ENCODE data around the gene PLEKHH2. TPM values are rescaled to one million over a fixed set of nuclear protein-coding genes. Genes with fewer than 3 reads are reported as not detected.

PLEKHH2 gene
- polyA plus RNA-seq, 3 donors = not detected

GRCh38 chr2:43619511-43619910 is 17.5 kb upstream of the PLEKHH2 start:
- H3K27me3 Mint-ChIP-seq (ENCODE audit: low read depth in 3 of 3) = peaks cover 7 to 19% (median 16%) of the 10 kb centered on the region in 3 donors
- Histone ChIP-seq H3K27me3 (ENCODE audit: control insufficient read depth in 2 of 2, insufficient read depth in 2 of 2, low read length in 2 of 2) (peaks cover 2 to 4% of the 10 kb centered on the region in 2 donors), H3K36me3 (replicated peaks in 1 of 2; ENCODE audit: control insufficient read depth in 1 of 2, insufficient read depth in 2 of 2, low read length in 2 of 2) (no peaks in the 10 kb centered on the region), H3K79me2 (ENCODE audit: insufficient read depth, low read length) (no peaks in the 10 kb centered on the region), H4K20me1 (ENCODE audit: insufficient read depth, low read length) (no peaks in the 10 kb centered on the region), H3K9ac (ENCODE audit: insufficient read depth, low read length, poor library complexity, severe bottlenecking) (no peak overlapping the region), H3K4me2 (replicated peaks; ENCODE audit: extremely low read depth, low read length, poor library complexity, severe bottlenecking) (no peak overlapping the region), H3K27ac (ENCODE audit: low read depth in 1 of 2, low read length in 2 of 2) (no peak overlapping the region), H3K4me3 (replicated peaks in 1 of 3; ENCODE audit: low read depth in 2 of 3, low read length in 3 of 3) (no peak overlapping the region), H3K9me3 (replicated peaks in 1 of 2; ENCODE audit: control insufficient read depth in 1 of 2, insufficient read depth in 1 of 2, low read length in 2 of 2) (no peaks in the 10 kb centered on the region), H3K4me1 (ENCODE audit: control insufficient read depth in 1 of 2, insufficient read depth in 2 of 2, low read length in 2 of 2) (no peaks in the 10 kb centered on the region), H2AFZ (ENCODE audit: insufficient read depth, low read depth, low read length, poor library complexity, severe bottlenecking) (no peak overlapping the region)
- no peaks in the 10 kb centered on the region for H3K9me3 Mint-ChIP-seq
- H3K36me3 Mint-ChIP-seq = no peaks in the 10 kb centered on the region
- TF ChIP-seq CTCF (IDR thresholded peaks at IDR 0.05) = no peak
- intact Hi-C loops (cut with micrococcal nuclease) = no loop called here
- no peak for DNase-seq
- 98% methylated on average over 9 of the region's 10 CpGs for WGBS (ENCODE audit: insufficient coverage)
- no peak overlapping the region for H3K27ac Mint-ChIP-seq
- no peaks in the 10 kb centered on the region for H3K4me1 Mint-ChIP-seq
- no peak overlapping the region for H3K4me3 Mint-ChIP-seq

- Histone ChIP-seq H2AFZ (ENCODE audit: insufficient read depth, low read depth, low read length, poor library complexity, severe bottlenecking) (no peak overlapping the region), H4K20me1 (ENCODE audit: insufficient read depth, low read length) (no peaks in the 10 kb centered on the region), H3K4me3 (replicated peaks in 1 of 3; ENCODE audit: low read depth in 2 of 3, low read length in 3 of 3) (no peak overlapping the region), H3K9me3 (replicated peaks in 1 of 2; ENCODE audit: control insufficient read depth in 1 of 2, insufficient read depth in 1 of 2, low read length in 2 of 2) (peaks cover 0 to 5% of the 10 kb centered on the region in 2 donors), H3K79me2 (ENCODE audit: insufficient read depth, low read length) (no peaks in the 10 kb centered on the region), H3K4me1 (ENCODE audit: control insufficient read depth in 1 of 2, insufficient read depth in 2 of 2, low read length in 2 of 2) (no peaks in the 10 kb centered on the region), H3K9ac (ENCODE audit: insufficient read depth, low read length, poor library complexity, severe bottlenecking) (no peak overlapping the region), H3K27me3 (ENCODE audit: control insufficient read depth in 2 of 2, insufficient read depth in 2 of 2, low read length in 2 of 2) (peaks cover 4 to 6% of the 10 kb centered on the region in 2 donors), H3K4me2 (replicated peaks; ENCODE audit: extremely low read depth, low read length, poor library complexity, severe bottlenecking) (no peak overlapping the region), H3K27ac (ENCODE audit: low read depth in 1 of 2, low read length in 2 of 2) (no peak overlapping the region), H3K36me3 (replicated peaks in 1 of 2; ENCODE audit: control insufficient read depth in 1 of 2, insufficient read depth in 2 of 2, low read length in 2 of 2) (no peaks in the 10 kb centered on the region)
- H3K36me3 Mint-ChIP-seq = no peaks in the 10 kb centered on the region
- intact Hi-C loops (cut with micrococcal nuclease) = no loop called here
- WGBS (ENCODE audit: insufficient coverage) = 86% methylated on average over 3 of the region's 6 CpGs
- H3K27ac Mint-ChIP-seq = no peak overlapping the region
- no peak for TF ChIP-seq CTCF (IDR thresholded peaks at IDR 0.05)
- H3K4me3 Mint-ChIP-seq = no peak overlapping the region
- peaks cover 9 to 20% (median 17%) of the 10 kb centered on the region in 3 donors for H3K27me3 Mint-ChIP-seq (ENCODE audit: low read depth in 3 of 3)
- no peaks in the 10 kb centered on the region for H3K4me1 Mint-ChIP-seq
- peaks cover 0 to 10% (median 2%) of the 10 kb centered on the region in 7 donors for H3K9me3 Mint-ChIP-seq
- DNase-seq = no peak
Measured at GRCh38 chr2:43622931-43623451, 14.1 kb upstream of the PLEKHH2 start.

Measured in CD14-positive monocyte (primary cell).